HG02840 (cell line): ENCODE data around the gene EFCAB13.
"Not testable (repeated sequence)": the region's sequence is repeated elsewhere in the genome, so short reads cannot be mapped to it uniquely, and the experiment has no call there.

ENCODE experiments used
- ATAC-seq: cut with Tn5 transposase; IDR thresholded peaks from one replicate; pipeline ENCODE4 v1.9.1; 2021; ENCODE audit warnings: mild to moderate bottlenecking, moderate library complexity, moderate number of reproducible peaks; ENCODE audit not compliant: unreplicated experiment, low FRiP score

EFCAB13 gene

DNA sequence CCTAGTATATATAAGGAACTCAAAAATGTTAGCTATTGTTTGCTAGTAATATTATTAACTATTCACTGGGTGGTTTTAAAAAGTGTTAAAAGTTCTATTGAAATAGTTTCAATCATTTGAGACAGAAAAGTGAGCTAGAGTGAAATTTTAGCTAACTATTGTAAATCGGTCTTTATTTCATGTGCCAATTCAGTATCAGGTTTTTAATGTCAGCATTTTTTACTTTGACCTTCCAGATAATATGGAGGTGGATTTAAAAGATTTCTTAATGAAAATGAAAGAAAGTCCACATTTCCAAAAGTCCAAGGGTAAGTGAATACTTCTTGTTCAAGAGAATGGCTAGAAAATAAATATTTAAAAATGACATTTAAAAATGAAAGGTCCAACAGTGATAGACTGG, 90.9 kb downstream of the EFCAB13 start:
- ATAC-seq: no peak

DNA sequence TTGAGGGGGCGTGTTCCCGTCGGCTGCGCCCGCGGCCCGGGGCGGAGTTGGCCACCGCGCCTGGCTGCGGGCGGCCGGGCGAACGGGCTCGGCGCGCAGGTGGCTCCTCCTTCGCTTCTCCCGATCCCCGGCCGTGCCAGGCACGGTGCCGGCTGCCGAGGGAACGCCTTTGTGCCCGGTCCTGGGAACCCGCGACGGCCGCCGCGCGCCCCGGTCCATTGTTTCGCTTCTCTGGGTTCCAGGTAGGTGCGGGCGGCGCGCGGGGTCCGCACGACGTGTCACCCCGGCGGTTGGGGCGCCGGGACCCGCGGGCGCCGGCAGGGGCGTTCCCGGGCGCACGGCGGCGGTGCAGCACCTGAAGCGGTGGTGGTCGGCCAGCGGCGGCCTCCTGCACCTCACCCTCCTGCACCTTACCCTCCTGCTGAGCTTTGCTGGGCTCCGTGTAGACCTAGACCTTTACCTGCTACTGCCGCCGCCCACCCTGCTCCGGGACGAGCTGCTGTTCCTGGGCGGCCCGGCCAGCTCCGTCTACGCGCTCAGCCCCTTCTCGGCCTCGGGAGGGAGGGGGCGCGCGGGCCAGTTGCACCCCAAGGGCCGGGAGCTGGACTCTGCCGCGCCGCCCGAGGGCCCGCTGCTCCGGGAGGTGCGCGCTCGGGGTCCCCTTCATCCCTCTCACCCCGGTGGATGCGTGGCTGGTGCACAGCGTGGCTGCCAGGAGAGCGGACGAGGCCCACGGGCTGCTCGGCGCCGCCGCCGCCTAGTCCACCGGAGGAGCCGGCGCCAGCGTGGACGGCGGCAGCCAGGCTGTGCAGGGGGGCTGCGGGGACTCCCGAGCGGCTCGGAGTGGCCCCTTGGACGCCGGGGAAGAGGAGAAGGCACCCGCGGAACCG, 99.9 kb downstream of the EFCAB13 start:
- no peak for ATAC-seq

DNA sequence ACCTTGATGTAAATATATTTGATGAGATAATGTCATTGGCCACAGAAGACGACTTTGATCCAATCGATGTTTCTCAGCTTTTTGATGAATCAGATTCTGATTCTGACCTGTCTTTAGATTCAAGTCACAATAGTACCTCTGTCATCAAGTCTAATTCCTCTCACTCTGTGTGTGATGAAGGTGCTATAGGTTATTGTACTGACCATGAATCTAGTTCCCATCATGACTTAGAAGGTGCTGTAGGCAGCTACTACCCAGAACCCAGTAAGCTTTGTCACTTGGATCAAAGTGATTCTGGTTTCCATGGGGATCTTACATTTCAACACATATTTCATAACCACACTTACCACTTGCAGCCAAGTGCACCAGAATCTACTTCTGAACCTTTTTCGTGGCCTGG, 101.5 kb downstream of the EFCAB13 start:
- ATAC-seq: not testable (repeated sequence)

DNA sequence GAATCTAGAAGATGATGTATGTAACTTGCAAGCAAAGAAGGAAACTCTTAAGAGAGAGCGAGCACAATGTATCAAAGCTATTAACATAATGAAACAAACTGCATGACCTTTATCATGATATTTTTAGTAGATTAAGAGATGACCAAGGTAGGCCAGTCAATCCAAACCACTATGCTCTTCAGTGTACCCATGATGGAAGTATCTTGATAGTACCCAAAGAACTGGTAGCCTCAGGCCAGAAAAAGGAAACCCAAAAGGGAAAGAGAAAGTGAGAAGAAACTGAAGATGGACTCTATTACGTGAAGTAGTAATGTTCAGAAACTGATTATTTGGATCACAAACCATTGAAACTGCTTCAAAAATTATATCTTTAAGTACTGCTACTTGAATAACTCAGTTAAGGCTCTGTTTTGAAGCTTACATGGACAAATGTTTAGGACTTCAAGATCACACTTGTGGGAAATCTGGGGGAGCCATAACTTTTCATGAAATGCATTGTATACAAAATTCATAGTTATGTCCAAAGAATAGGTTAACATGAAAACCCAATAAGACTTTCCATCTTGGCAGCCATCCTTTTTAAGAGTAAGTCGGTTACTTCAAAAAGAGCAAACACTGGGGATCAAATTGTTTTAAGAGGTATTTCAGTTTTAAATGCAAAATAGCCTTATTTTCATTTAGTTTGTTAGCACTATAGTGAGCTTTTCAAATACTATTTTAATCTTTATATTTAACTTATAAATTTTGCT, 102.3 kb downstream of the EFCAB13 start:
- ATAC-seq: not testable (repeated sequence)

DNA sequence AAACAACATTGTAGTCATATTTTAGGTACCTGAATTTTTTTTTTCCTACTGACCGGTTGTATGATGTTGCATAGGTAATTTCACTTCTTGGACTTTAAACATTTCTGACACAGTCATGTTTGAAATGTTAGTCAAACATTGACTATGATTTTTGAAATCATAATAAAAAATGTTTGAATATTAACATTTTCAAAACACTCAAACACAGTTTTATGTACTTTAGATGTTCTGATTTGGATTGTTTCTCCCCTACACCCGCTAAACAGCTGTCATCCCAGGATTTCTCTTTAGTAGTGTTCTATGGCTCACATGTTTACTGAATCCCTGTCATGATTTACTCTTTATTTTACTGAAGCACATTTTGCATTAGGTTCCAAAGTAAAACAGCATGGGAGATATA, 104.2 kb downstream of the EFCAB13 start:
- ATAC-seq: no peak

DNA sequence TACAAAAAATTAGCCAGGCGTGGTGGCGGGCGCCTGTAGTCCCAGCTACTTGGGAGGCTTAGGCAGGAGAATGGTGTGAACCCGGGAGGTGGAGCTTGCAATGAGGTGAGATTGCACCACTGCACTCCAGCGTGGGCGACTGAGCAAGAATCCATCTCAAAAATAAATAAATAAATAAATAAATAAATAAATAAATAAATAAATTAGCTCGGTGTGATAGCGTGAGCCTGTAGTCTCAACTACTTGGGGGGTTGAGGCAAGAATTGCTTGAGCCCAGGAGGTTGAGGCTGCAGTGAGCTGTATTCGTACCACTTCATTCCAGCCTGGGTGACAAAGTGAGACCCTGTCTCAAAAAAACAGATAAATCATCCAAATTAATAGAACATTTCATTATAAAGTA, 108.5 kb downstream of the EFCAB13 start:
- ATAC-seq: not testable (repeated sequence)

DNA sequence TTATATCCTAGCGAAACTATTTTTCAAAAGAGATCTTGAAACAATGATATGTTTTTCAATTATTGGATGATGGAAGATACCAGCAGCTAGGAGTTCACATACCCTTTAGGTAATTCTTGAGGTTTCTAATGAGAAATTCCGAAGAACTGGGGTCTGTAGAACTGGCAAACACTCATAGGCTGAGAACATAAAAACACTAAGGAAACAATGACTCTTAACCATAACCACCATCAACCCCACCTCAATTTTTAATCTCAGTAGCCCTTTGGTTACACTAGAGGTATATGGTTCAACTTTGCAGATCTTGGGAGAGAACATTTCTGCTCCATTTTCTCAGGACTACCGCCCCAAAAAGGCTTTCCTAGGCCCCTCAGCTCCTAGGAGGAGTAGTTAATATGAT, 141.4 kb downstream of the EFCAB13 start:
- ATAC-seq: no peak

DNA sequence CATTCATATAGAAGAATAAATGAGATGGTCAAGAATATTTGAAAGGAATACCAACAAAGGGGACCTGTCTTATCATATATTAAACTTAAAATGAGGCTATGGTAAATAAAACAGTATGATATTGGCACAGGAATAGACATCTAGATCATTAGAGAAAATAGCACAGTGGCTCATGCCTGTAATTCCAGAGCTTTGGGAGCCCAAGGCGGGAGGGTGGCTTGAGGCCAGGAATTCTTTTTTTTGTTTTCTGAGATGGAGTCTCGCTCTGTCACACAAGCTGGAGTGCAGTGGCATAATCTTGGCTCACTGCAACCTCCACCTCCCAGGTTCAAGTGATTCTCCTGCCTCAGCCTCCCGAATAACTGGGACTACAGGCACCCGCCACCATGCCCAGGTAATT, 143.2 kb downstream of the EFCAB13 start:
- not testable (repeated sequence) for ATAC-seq

DNA sequence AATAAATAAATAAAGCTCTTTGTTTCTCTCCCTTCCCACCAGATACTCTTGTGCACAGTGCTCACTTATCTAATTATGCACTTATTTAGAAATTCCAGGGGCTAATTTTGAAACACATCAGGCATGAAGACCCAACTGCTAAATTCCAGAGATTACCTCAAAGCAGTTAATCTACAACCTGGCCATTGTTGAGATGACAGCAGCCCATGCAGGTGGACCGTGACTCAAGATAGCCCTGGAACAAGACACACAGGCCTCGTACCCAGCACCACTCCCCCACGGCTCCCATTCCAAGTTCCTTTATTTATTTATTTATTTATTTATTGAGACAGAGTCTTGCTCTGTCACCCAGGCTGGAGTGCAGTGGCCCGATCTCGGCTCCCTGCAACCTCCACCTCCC, 147.1 kb downstream of the EFCAB13 start:
- ATAC-seq: no peak

DNA sequence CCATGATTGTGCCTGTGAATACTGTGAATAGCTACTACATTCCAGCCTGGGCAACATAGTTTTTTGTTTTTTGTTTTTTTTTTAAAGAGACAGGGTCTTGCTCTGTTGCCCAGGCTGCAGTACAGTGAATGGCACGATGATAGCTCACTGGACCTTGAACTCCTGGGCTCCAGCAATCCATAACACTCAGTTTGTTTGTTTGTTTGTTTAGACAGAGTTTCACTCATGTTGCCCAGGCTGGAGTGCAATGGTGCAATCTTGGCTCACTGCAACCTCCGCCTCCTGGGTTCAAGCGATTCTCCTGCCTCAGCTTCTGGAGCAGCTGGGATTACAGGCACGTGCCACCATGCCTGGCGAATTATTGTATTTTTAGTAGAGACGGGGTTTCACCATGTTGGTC, 148.3 kb downstream of the EFCAB13 start:
- ATAC-seq: not testable (repeated sequence)
